Body of pancreas (tissue), 4 donors: ENCODE data around the gene HECA.

ENCODE experiments used
- CTCF ChIP-seq, 7 experiments: fragments of 450-650 bp in 4 of 7; fragments of 200-600 bp in 3 of 7; sonication (generic) in 3 of 7; IDR thresholded peaks; one replicate each; pipeline ENCODE4 v1.5.1; 2016 to 2019; ENCODE audit warnings: antibody characterized with exemption in 7 of 7
- POLR2A ChIP-seq, 3 donors: fragments of 450-650 bp; IDR thresholded peaks; one replicate each; pipeline ENCODE4 v1.6.1; 2016; ENCODE audit warnings: antibody characterized with exemption in 3 of 3, mild to moderate bottlenecking in 2 of 3

DNA sequence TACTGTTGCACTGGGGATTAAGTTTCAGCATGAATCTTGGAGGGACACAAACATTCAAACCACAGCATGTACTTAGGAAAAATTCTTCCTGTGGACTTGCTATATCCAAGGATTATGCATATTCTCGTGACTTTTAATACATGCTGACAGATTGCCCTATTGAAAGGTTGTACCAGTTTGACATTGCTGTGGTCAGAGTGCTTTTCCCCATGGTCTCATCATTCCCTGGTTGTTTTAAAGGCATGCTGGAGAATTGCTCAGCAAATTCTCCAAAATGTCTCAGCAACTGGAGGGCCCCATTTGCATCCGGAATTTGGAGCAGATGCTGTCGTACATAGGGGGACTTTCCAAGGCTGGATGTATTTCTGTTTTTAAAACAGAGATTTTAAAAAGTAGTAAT lies 7.4 kb downstream of the HECA start:
- TF ChIP-seq CTCF (IDR thresholded peaks at IDR 0.05), result no peak
- TF ChIP-seq POLR2A (IDR thresholded peaks at IDR 0.05), result no peak
